ENCODE measurements around the gene SELENOP. TPM values are rescaled to one million over a fixed set of nuclear protein-coding genes. Genes with fewer than 3 reads are reported as not detected.

The SELENOP gene
- total and polyA plus RNA-seq, 9 of the 15 experiments (the other 6 are each of a cell fraction or from before 2014, with no cell fraction given), result 3.2 to 6.3 (median 4.5) TPM

DNA sequence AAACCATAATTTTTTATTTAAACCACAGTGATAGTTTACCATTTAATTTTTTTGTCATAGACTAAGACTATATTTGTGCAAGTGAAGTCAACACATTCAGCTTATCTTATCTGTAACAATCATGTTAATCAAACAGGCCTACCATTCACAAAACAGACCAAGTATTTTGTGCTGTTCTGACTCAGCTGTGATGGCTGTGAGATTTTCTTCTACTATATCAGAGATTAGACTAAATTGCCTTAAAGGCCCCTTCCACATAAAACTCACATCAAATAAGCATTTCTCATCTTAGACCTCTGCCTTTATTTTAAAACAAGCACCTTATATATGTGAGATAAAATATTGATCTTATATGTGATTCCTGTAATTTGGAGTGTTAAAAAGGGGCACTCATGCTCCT lies 41.7 kb downstream of the SELENOP start:
- FAIRE-seq, result no peak
- H3K36me3 ChIP-seq (ENCODE audit: control insufficient read depth, insufficient read depth, low read length), result no peaks in the 10 kb centered on the region
- no peak for ATAC-seq
- TF ChIP-seq SIN3B (IDR thresholded peaks at IDR 0.05; ENCODE audit: low read depth) (no peak), ZNF583 (CRISPR knock-in tag; IDR thresholded peaks at IDR 0.05) (peak; percentile 95), KDM4B (IDR thresholded peaks at IDR 0.05; ENCODE audit: borderline replicate concordance in 2 of 2, low read depth in 1 of 2) (no peak), IRF2 (CRISPR knock-in tag; IDR thresholded peaks at IDR 0.05) (no peak)
- H3K27ac ChIP-seq (ENCODE audit: extremely low read depth, low read depth, low read length), result no peak overlapping the region
- CTCF ChIA-PET (ENCODE audit: low intra/inter-chr PET ratio), result no interaction called here
- H3K9me1 ChIP-seq (ENCODE audit: control insufficient read depth, insufficient read depth, low read length), result no peaks in the 10 kb centered on the region
- POLR2A ChIA-PET, result no interaction called here
- H3K9me3 ChIP-seq (replicated peaks; ENCODE audit: control insufficient read depth, insufficient read depth, low read depth, low read length), result no peaks in the 10 kb centered on the region
- DNase-seq (ENCODE audit: extremely low read depth in 1 of 4, low spot score in 3 of 4), result no peak
- no peaks in the 10 kb centered on the region for H4K20me1 ChIP-seq (replicated peaks; ENCODE audit: control insufficient read depth, insufficient read depth, low read length)
- no peak overlapping the region for H3K4me3 ChIP-seq
- H3K4me1 ChIP-seq (replicated peaks in 1 of 2; ENCODE audit: control insufficient read depth in 2 of 2, insufficient read depth in 2 of 2, low read length in 2 of 2), result no peaks in the 10 kb centered on the region
- no peaks in the 10 kb centered on the region for H3K79me2 ChIP-seq (ENCODE audit: control insufficient read depth, insufficient read depth, low read length)
- H3K9ac ChIP-seq (ENCODE audit: insufficient read depth in 1 of 2, low read depth in 2 of 2, low read length in 2 of 2), result no peak overlapping the region
- intact Hi-C loops (cut with micrococcal nuclease), result no loop called here
- no peak overlapping the region for H2AFZ ChIP-seq (ENCODE audit: low read depth, low read length)
- H3K27me3 ChIP-seq (ENCODE audit: control insufficient read depth in 2 of 2, insufficient read depth in 2 of 2, low read length in 2 of 2), result no peaks in the 10 kb centered on the region
- no peak overlapping the region for H3K4me2 ChIP-seq (ENCODE audit: insufficient read depth, low read length)
- no TSS peak for BruUV-seq (replicated peaks)
- in situ Hi-C loops (cut with MboI), result loop anchor here (25.0 kb wide), 1 partner anchor 908 kb away; the partner anchor contains the start of gene OXCT1

GRCh38 chr5:42768106-42768504 lies 43.6 kb downstream of the SELENOP start:
- WGBS (ENCODE audit: insufficient coverage, low coverage, missing lambda C conversion rate), result 0% methylated on average over 1 of the region's 1 CpG
- Histone ChIP-seq H3K4me1 (replicated peaks in 1 of 2; ENCODE audit: control insufficient read depth in 2 of 2, insufficient read depth in 2 of 2, low read length in 2 of 2) (no peaks in the 10 kb centered on the region), H3K79me2 (ENCODE audit: control insufficient read depth, insufficient read depth, low read length) (no peaks in the 10 kb centered on the region), H3K9me3 (replicated peaks; ENCODE audit: control insufficient read depth, insufficient read depth, low read depth, low read length) (no peaks in the 10 kb centered on the region), H3K9ac (ENCODE audit: insufficient read depth in 1 of 2, low read depth in 2 of 2, low read length in 2 of 2) (no peak overlapping the region), H2AFZ (ENCODE audit: low read depth, low read length) (no peak overlapping the region), H3K4me3 (no peak overlapping the region), H3K27ac (ENCODE audit: extremely low read depth, low read depth, low read length) (no peak overlapping the region), H3K4me2 (ENCODE audit: insufficient read depth, low read length) (no peak overlapping the region), H3K36me3 (ENCODE audit: control insufficient read depth, insufficient read depth, low read length) (no peaks in the 10 kb centered on the region), H3K27me3 (ENCODE audit: control insufficient read depth in 2 of 2, insufficient read depth in 2 of 2, low read length in 2 of 2) (no peaks in the 10 kb centered on the region), H4K20me1 (replicated peaks; ENCODE audit: control insufficient read depth, insufficient read depth, low read length) (no peaks in the 10 kb centered on the region), H3K9me1 (ENCODE audit: control insufficient read depth, insufficient read depth, low read length) (no peaks in the 10 kb centered on the region)
- FAIRE-seq (no peak), ATAC-seq (no peak), DNase-seq (ENCODE audit: extremely low read depth in 1 of 4, low spot score in 3 of 4) (no peak)
- TF ChIP-seq, protein P1, sequence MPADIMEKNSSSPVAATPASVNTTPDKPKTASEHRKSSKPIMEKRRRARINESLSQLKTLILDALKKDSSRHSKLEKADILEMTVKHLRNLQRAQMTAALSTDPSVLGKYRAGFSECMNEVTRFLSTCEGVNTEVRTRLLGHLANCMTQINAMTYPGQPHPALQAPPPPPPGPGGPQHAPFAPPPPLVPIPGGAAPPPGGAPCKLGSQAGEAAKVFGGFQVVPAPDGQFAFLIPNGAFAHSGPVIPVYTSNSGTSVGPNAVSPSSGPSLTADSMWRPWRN (IDR thresholded peaks at IDR 0.05; ENCODE audit: low read depth), result no peak
- TF ChIP-seq BACH1 (tag; IDR thresholded peaks at IDR 0.05), result no peak
- TF ChIP-seq NCOR1 (IDR thresholded peaks at IDR 0.05), result no peak
- TF ChIP-seq JUNB (CRISPR knock-in tag; conservative IDR thresholded peaks at IDR 0.05), result no peak
- BruUV-seq (replicated peaks), result no TSS peak
- in situ Hi-C loops (cut with MboI) (loop anchor here (25.0 kb wide), 1 partner anchor 906 kb away; the partner anchor contains the start of gene OXCT1), intact Hi-C loops (cut with micrococcal nuclease) (loop anchor here (5.0 kb wide), 4 partner anchors 181 to 761 kb away; no protein-coding TSS in a partner anchor)
- ChIA-PET POLR2A (no interaction called here), CTCF (ENCODE audit: low intra/inter-chr PET ratio) (interaction anchor here (0.6 to 2.3 kb wide), 5 partner anchors 121 to 1535 kb away, joined by 3 to 10 read pairs (median 4); no protein-coding TSS in a partner anchor)

All from K562 (cell line).